ENCODE results near the gene SMARCD3. TPM values are rescaled to one million over a fixed set of nuclear protein-coding genes. Genes with fewer than 3 reads are reported as not detected.

Gene SMARCD3
- total and polyA plus RNA-seq, 3 donors from 2014 or later: 55.1 to 122 (median 94.0) TPM

DNA sequence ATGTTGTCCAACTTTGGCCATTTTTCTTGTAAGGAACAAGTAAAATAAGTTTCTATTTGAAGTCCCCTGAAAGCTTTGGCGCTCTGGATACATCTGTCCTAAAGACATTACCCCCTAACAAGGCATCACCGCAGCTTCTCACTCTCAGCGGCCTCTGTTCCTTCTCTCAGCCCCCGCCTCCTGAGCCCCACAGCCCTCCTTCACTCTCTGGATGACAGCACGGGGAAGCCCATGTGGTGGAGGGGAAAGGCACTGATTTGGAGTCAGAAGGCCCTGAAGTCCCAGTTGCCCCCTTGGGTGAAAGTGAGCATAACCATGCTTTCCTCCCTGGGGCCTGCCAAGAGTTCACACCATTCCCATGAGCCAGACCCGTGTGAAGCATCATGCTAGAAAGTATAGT is 42.8 kb downstream of the SMARCD3 start:
- intact Hi-C loops (cut with DNase I; ENCODE audit: low total_unique reads): no loop called here
- no peak for DNase-seq
- TF ChIP-seq POLR2A (IDR thresholded peaks at IDR 0.05) (no peak), CTCF (IDR thresholded peaks at IDR 0.05) (no peak)
- no peaks in the 10 kb centered on the region for H3K27me3 ChIP-seq
- no peaks in the 10 kb centered on the region for H3K36me3 ChIP-seq (ENCODE audit: low read depth, missing control alignments)
- H3K27ac ChIP-seq: no peak overlapping the region
- WGBS, 2 donors: 76 to 80% methylated on average over 6 of the region's 6 CpGs
- no peak overlapping the region for H3K4me3 ChIP-seq
- H3K4me1 ChIP-seq: no peaks in the 10 kb centered on the region
- no peaks in the 10 kb centered on the region for H3K9me3 ChIP-seq

GRCh38 chr7:151204383-151205032 is 44.0 kb downstream of the SMARCD3 start:
- H3K27ac ChIP-seq: no peak overlapping the region
- peak overlapping the region in 1 of 2 donors; percentile 36 for H3K4me3 ChIP-seq
- intact Hi-C loops (cut with DNase I; ENCODE audit: low total_unique reads): no loop called here
- H3K36me3 ChIP-seq (ENCODE audit: low read depth, missing control alignments): no peaks in the 10 kb centered on the region
- DNase-seq: peak; percentile 34
- peak in 1 of 3 experiments; percentile 15 for TF ChIP-seq CTCF (IDR thresholded peaks at IDR 0.05)
- TF ChIP-seq POLR2A (IDR thresholded peaks at IDR 0.05): no peak
- no peaks in the 10 kb centered on the region for H3K27me3 ChIP-seq
- H3K4me1 ChIP-seq: no peaks in the 10 kb centered on the region
- no peaks in the 10 kb centered on the region for H3K9me3 ChIP-seq
- 61 to 66% methylated on average over 25 to 37 of the region's 48 CpGs for WGBS, 2 donors

DNA sequence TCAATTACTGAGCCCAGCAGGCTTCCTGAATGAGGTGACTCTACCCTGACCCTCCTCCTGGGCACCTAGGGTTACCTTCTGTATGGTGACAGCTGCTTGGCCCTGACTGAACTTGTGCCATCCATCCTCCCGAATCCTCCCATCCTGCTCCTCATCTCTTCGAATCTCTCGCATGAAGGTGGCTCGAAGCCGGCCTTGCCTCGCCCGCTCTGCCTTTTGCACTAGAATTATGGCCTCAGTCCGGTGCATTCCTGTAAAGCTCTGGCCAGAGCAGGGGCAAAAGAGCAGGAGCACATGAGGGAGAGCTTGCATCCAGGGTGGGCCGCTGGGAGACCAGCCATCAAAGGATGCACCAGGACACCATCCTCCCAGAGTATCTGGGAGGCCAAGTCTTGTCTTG is 45.7 kb downstream of the SMARCD3 start:
- intact Hi-C loops (cut with DNase I; ENCODE audit: low total_unique reads): no loop called here
- H3K27me3 ChIP-seq: no peaks in the 10 kb centered on the region
- 93 to 99% methylated on average over 9 of the region's 9 CpGs for WGBS, 2 donors

GRCh38 chr7:151201751-151202150 is 46.7 kb downstream of the SMARCD3 start:
- TF ChIP-seq POLR2A (IDR thresholded peaks at IDR 0.05) (no peak), CTCF (IDR thresholded peaks at IDR 0.05) (no peak)
- Histone ChIP-seq H3K36me3 (ENCODE audit: low read depth, missing control alignments) (no peaks in the 10 kb centered on the region), H3K9me3 (no peaks in the 10 kb centered on the region), H3K27ac (no peak overlapping the region), H3K4me1 (no peaks in the 10 kb centered on the region), H3K4me3 (no peak overlapping the region), H3K27me3 (no peaks in the 10 kb centered on the region)
- DNase-seq: no peak
- 89 to 98% methylated on average over 4 of the region's 4 CpGs for WGBS, 2 donors
- intact Hi-C loops (cut with DNase I; ENCODE audit: low total_unique reads): no loop called here

More for the DNA sequence above, 45.7 kb downstream of the SMARCD3 start:
- TF ChIP-seq CTCF (IDR thresholded peaks at IDR 0.05) (no peak), POLR2A (IDR thresholded peaks at IDR 0.05) (no peak)
- H3K4me3 ChIP-seq: no peak overlapping the region
- no peak overlapping the region for H3K27ac ChIP-seq
- no peaks in the 10 kb centered on the region for H3K4me1 ChIP-seq
- no peaks in the 10 kb centered on the region for H3K36me3 ChIP-seq (ENCODE audit: low read depth, missing control alignments)
- no peaks in the 10 kb centered on the region for H3K9me3 ChIP-seq
- DNase-seq: no peak

DNA sequence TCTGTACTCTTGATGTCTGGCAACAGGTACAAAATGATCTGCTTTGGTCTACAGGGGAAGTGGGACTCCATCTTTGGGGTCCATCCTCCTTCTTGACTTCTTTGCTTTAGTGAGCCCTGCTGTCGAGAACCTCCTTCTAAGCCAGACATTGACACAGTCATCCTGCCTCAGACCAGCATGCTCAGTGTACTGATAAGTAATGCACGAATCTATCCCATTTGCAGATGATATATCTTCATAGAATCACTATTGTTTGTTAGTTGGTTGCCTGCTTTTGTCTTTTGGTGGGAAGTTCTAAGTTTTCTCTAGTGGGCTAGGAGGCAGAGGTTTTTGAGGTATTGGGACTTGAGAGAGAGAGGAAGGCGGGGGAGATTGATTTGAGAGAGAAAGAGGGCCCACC is 47.1 kb downstream of the SMARCD3 start:
- Histone ChIP-seq H3K9me3 (no peaks in the 10 kb centered on the region), H3K27me3 (no peaks in the 10 kb centered on the region), H3K36me3 (ENCODE audit: low read depth, missing control alignments) (no peaks in the 10 kb centered on the region), H3K4me3 (no peak overlapping the region), H3K27ac (no peak overlapping the region), H3K4me1 (no peaks in the 10 kb centered on the region)
- intact Hi-C loops (cut with DNase I; ENCODE audit: low total_unique reads): no loop called here
- TF ChIP-seq POLR2A (IDR thresholded peaks at IDR 0.05) (no peak), CTCF (IDR thresholded peaks at IDR 0.05) (no peak)
- 83 to 91% methylated on average over 3 of the region's 3 CpGs for WGBS, 2 donors
- DNase-seq: no peak

All from testis (tissue), 3 donors.